ENCODE data around the gene IRF7.

The IRF7 gene

DNA sequence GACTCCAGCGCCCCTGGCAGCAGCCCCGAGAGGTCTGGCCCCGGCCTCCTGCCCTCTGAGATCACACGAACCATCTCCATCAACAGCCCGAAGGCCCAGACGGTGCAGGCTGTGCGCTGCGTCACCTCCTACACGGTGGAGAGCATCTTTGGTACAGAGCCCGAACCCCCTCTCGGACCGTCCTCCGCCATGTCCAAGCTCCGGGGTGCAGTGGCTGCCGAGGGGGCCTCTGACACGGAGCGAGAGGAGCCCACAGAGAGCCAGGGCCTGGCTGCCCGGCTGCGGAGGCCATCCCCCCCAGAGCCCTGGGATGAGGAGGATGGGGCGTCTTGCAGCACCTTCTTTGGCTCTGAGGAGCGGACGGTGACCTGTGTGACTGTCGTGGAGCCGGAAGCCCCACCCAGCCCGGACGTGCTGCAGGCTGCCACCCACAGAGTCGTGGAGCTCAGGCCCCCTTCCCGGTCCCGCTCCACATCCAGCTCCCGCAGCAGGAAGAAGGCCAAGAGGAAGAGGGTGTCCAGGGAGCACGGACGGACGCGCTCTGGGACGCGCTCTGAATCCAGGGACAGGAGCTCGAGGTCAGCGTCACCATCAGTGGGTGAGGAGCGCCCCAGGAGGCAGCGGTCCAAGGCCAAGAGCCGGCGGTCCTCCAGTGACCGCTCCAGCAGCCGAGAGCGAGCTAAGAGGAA lies 7.6 kb downstream of the IRF7 start:
- no peak for DNase-seq

DNA sequence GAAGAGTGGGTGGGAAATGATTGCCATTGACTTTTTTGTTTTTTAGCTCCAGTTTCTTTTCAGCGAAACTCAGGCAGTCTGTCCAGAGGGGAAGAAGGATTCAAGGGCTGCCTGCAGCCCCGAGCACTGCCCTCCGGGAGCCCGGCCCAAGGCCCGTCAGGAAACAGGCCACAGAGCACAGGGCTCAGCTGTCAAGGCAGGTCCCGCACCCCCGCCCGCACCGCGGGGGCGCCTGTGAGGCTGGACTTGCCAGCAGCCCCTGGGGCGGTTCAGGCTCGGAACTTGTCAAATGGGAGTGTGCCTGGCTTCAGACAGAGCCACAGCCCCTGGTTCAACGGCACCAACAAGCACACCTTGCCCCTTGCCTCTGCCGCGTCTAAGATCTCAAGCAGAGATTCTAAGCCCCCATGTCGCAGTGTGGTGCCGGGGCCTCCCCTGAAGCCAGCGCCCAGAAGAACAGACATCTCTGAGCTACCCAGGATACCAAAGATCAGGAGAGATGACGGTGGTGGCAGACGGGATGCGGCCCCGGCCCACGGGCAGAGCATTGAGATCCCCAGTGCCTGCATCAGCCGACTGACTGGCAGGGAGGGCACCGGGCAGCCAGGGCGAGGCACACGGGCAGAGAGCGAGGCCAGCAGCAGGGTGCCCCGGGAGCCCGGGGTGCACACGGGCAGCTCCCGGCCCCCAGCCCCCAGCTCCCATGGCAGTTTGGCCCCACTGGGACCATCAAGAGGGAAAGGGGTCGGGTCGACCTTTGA lies 8.6 kb downstream of the IRF7 start:
- DNase-seq: no peak

- DNase-seq: no peak
Measured at GRCh38 chr11:606245-606644, 9.5 kb downstream of the IRF7 start.

GRCh38 chr11:605286-606129 lies 10.2 kb downstream of the IRF7 start:
- DNase-seq: no peak

- DNase-seq: no peak
Measured at GRCh38 chr11:603154-603553, 12.6 kb downstream of the IRF7 start.

GRCh38 chr11:601573-602245 lies 14.0 kb downstream of the IRF7 start:
- DNase-seq: no peak

DNA sequence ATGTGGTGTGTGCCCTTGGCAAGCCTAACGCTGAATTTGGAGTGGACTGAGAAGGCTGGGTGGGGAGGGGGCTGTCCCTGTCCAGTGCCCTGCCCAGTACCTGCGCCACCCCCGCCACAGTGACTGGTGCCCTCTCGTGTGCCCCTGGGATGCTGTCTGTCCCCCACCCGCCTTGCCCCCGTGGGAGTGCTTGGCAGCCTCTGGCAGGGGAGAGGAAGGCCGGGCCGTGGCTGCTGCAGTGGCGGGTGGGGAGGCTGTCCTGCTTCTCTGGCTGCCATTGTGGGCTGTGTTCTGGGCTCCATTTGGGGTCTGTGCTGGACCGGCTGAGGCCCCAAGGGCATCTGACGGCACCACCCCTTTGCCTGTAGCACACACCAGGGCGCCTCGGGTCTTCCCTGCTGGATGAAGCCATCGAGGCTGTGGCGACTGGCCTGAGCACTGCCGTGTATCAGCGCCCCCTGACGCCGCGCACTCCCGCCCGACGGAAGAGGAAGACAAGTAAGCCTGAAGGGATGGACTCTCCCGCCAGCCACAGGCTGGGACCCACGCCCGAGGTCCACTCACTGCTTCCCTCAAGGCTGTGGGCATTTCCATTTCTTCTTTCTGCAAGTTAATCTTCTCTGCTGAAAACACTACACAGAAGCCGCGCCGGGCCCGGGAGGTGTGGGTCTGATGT lies 17.6 kb downstream of the IRF7 start:
- no peak for DNase-seq

DNA sequence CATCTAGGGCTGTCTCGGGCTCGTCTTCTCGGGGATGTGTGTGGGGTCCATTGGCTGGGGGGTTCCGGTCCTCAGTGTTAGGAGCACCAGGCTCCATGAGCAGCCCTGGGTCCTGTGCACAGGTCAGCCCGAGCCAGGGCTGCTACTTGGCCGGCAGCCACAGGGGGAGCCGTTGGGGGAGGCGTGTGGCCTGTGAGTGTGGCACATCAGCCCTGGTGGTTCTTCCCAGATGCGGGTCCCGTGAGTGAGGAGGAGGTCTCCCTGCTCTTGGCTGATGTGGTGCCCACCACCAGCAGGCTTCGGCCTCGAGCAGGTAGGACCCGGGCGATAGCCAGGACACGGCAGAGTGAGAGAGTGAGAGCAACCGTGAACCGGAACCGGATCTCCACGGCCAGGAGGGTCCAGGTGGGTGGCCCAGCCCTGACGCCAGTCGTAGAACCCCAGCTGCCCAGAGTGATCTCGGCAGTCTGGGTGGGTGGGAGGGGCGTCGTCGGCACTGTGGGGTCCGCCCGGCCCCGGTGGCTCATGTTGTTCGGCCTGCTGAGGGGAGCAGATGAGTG lies 18.5 kb downstream of the IRF7 start:
- no peak for DNase-seq

DNA sequence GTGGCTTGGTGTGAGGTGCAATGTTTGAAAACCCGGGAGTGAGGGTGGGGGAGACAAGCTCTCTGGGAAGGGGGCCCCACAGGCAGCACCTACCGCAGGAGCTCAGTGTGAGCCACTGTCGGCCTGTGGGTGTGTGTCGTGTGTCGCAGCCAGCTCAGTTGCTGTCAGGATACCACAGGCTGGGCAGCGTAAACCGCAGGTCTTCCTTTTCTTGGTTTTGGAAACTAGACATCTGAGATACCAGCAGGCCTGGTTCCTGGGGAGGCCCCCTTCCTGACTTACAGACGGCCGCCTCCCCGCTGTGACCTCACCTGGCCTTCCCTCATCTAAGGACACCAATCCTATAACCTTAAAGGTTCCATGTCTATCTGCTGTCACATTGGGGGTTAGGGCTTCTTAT lies 19.4 kb downstream of the IRF7 start:
- DNase-seq: peak in 1 of 2 experiments; percentile 48

- DNase-seq: no peak
Measured at GRCh38 chr11:595400-595799, 20.4 kb downstream of the IRF7 start.

DNA sequence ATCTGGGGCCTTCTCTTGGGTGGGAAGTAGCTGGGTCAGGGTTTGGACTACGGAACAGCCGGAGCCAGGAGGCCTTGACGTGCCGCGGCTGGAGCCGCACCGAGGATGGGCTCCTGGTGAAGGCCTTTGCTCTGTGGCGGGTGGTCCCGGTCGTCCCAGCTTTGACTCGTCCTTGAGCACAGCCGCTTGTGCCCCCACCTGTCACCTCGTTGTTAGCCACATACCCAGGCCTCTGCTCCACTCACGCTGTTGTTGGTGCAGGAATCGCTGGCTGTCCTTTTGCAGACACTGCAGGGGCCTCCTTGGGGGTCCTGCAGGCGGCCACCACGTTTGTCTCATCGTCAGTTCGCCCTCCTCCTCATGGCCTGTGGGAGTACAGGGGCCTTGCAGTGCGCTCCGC lies 22.4 kb downstream of the IRF7 start:
- DNase-seq: no peak

GRCh38 chr11:592918-593317 lies 22.8 kb downstream of the IRF7 start:
- no peak for DNase-seq

GRCh38 chr11:592501-592900 lies 23.2 kb downstream of the IRF7 start:
- no peak for DNase-seq

- DNase-seq: no peak
Measured at GRCh38 chr11:590997-591396, 24.8 kb downstream of the IRF7 start.

DNA sequence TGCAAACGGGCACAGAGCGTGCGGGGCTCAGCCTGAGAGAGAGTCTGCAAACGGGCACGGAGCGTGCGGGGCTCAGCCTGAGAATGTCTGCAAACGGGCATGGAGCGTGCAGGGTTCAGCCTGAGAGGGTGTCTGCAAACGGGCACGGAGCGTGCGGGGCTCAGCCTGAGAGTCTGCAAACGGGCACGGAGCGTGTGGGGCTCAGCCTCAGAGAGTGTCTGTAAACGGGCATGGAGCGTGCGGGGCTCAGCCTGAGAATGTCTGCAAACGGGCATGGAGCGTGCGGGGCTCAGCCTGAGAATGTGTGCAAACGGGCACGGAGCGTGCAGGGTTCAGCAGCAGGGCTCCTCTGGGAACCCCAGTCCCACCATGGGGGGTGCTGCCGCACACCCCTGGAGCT lies 26.0 kb downstream of the IRF7 start:
- no peak for DNase-seq

DNA sequence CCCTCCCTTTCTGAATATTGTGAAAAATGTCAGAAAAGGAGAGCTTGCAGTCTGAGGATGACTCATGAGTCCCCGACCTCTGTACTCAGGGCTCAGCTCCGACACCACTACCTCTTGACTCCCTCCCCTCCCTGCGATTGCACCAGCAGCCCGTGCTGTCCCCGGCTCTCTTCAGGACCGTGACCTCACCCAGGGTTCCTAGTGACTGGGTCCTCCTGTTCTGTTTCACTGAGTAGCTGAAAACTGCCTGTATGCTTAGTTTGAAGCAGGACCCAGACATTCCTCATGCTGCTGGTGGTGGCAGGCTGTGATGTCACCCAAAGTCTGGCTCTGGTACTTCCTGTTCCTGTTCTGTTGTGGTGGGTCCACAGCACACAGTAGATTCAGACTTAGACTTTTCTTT lies 27.8 kb downstream of the IRF7 start:
- peak; percentile 80 to 82 for DNase-seq

DNA sequence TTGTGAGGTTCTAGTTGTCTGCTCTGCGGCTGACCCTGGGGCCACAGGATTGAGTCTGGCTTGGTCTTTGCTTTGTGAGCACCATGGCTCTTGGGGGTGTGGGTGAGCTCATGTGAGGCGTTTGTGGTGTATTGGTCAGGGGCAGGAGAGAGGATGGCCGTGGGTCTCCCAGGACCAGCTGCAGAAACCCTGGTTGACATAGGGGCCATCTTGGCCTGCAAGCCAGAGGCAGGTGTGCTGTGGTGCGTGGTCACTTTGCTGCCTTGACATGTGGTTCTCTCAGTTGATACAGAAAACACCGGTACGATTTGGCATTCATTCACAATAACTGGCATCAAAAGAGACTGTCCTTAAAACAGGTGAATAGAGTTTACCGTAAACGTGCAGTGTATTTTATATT lies 28.2 kb downstream of the IRF7 start:
- no peak for DNase-seq

- DNase-seq: no peak
Measured at GRCh38 chr11:586376-587316, 29.1 kb downstream of the IRF7 start.

GRCh38 chr11:584287-584686 lies 31.5 kb downstream of the IRF7 start:
- DNase-seq: no peak

- DNase-seq: no peak
Measured at GRCh38 chr11:581752-582151, 34.0 kb downstream of the IRF7 start.

GRCh38 chr11:581342-581741 lies 34.4 kb downstream of the IRF7 start:
- no peak for DNase-seq
